Stimulated activated CD8-positive, alpha-beta memory T cell treated with anti-CD3 and anti-CD28 coated beads, Interleukin-15, amount 100 ng/mL, for 1 hour (primary cell): ENCODE results near the gene NPBWR2.

Experiments
- DNase-seq: peaks from one replicate; pipeline ENCODE4 v3.0.0-alpha.2; 2020; ENCODE audit warnings: low read depth

The NPBWR2 gene

DNA sequence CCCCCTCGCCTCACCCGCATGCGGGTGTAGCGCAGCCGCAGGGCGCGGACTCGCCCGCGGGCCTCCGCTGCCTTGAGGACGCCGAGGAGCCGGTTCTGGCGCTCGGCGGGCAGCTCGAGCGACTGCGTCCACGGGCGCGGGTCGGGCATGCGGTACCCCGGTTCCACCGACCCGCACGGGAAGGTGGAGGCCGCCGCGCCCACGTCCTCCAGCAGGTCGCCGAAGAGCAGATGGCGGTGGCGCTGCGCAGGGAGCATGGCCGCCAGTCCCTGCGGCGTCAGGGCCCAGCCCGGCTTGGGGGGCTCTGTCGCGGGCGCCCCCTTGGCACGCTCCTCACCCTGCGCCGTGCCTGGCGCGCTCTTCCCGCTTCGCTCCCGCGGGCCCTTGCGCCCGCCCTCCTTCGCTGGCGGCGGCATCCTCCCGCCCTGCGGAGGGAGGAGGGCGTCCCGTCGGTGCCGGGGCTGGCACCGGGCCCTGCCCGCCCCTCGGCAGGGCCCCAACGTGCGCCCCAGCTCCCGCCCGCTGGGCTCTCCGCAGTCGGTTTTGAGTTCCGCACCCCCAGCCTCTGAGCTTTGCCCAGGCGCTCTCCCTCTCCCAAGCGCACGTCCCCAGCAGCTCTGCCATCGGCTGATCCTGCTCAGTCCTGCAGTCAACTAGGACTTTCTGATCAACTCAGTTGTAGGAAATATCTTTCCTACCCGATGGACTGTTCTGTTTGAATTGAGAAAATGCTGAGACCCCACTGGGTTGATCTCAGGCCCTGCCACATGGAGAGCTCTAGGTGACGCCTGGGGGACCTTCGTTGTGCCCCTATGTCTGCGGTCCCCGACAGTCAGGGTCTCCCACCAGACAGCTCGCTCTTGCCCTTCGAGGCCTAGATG, 23.3 kb downstream of the NPBWR2 start, which contains the start of gene LKAAEAR1:
Gene LKAAEAR1 (minus strand): TSS at position 595 of the 881 bp plus-strand sequence. CDS start 179 bp downstream, at position 416.
- no peak for DNase-seq

DNA sequence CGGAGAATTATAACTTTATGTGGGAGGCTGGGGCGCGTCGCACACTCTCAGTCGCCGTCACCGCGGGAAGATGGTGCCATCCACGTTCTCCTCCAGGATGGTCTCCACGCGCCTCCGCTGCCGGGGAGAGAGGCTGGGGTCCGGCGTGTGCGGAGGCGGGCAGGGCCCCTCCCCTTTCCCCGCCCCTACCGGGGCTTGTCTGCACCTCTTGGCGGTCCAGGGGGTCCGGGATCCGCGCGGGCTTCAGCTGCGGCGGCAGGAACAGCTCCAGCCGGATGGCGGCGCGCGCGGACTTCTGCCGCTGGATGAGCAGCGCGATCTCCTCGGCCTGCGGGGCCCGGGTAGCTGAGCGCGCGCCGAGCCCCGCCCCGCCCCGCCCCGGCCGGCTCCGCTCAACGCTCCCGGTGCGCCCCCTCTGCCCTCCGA, 24.0 kb downstream of the NPBWR2 start:
- DNase-seq, result no peak

DNA sequence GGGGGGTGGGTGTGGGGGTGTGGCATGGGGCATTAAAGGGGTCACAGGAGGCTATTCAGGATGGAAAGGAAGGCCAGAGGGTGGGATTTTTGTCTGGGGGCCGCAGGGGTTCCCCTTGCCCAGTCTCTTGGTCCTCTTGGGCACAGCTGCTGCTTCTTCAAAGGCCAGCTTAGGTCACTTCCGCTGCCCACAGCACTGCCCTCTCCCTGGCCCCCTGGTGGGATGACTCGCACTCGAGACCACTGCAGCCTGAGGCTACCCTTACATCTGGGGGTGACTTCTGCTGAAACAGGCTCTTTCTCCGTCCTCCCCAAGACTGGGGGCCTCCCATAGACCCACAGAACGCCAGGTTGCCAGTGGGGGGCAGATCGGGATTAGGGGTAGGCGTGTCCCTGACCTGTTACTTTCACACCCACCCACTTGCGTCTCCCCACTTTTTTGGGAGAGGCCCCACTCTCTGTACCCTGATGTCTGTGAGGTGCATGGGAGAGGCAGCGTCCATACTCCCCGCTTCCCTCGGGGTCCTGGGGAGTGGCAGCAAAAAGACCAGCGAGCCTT, 24.5 kb downstream of the NPBWR2 start:
- DNase-seq, result no peak

DNA sequence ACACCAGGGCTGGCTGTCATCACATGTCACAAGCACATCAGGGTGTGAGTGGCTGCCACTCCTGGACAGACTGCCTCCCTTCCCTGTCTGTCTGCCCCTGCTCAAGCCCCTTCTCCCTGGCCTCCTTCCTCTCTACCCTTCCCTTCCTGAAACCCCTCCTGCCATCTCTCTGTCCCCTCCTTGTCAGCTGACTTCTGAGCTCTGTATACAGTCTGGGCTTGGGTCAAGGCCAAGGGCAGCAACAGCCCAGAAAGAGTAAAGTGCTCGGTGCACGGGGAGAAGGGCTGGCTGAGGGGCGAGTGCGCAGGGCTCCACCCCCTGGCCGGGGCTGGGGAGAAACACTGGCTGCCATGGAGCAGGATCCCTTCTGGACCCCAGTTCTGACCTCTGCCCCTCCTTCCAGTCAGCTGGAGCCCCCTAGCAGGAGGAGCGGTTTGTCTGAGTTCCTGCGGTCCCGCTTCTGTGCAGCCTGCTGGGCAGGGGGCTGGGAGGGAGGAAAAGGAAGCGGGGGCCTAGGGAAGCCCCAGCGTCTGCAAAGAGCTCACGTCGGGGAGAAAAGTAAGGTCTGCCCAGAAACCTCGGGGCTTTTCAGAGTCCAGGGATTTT, 25.1 kb downstream of the NPBWR2 start:
- no peak for DNase-seq

DNA sequence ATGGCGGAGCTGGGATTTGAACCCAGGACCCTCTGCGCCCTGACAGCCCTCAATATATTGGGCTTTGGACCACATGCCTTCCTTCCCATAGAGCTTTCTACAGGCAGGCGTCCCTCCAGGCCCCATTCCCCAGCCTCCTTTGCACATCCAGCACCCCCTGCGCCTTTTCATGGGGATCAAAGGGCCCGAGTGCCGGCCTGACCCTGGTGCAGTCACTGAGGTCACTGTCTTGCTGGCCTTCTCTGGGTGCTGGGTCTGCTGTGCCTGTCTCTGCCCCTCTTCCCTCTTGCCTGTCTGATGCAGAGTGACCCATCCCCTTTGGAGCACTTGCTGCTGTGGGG, 25.8 kb downstream of the NPBWR2 start:
- no peak for DNase-seq

DNA sequence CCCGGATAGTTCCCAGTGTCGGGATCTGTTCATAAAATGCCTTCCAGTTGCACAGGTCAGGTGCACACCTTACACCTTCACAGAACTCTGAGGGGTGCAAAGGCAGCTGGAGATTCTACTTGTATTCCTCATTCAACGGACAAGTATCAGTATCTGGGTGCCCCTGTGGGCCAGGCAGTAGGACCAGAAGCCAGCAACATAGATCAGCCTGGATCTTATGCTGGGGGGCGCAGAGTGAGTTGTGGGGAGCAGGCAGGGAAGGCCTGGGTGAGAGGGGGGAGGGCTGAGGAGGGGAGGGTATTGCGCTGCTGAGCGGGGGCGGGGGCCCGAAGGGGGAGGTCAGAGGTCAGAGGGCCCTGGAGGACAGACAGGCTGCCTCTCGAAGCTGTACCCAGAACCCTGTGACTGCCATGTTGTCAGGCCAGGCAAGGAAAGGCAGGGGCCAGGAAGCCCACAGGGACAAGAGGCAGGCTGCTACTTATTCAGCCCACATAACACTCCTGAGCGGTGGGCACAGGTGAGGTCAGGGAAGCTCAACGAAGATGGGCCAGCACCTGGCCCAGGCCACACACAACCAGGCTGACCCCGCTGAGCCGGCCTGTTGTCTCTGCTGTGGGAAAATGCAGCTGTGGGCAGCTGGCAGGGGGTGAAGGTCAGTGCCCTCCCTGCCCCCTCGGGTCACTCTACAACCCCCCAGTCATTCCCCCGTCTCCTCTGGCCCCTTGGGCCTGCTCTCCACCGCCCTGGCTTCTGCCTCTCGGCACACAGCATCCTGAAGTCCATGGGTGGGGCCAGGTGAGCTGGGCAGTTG, 26.3 kb downstream of the NPBWR2 start:
- DNase-seq, result no peak

DNA sequence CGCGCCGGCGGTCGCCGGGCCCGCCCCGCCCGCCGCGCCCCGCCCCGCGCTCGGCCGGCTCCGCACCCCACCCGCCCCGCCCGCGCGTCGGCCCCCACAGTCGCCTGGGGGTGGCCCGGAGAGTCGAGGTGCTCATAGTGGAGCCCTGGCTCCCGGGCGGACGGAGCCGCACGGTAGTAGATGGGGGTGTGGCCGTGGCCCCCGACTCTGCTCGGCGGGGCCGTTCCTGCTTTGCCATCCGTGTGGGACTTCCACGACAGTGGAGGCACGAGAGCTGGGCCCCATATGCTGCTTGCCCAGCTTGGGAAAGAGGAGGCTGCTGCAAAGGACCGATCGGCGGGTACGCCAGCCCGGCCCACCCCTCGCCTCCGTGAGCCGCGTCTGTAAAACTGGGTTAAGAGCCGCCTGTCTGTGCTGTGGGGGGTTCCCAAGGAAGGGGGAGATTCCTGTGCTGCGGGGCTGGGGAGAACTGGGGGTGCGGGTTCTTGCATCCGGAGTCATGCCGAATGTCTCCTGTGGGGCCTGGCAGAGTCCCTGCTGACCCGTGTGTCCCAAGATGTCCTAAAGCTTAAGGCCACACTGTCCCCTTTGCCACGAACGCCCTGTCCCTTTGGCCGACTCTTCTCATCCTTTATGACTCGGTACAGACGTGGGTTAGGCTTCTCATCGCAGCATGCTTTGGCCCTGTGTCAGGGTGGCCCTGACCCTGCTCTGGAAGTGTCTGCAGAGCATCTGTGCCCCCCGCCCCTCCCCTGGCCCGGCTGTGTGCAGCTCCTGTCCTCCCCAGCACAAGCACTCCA, 27.2 kb downstream of the NPBWR2 start, which contains the start of gene OPRL1:
Gene OPRL1 (plus strand): TSS at position 70 of the 800 bp plus-strand sequence. CDS start 12,639 bp downstream, outside the sequence.
- DNase-seq, result no peak

DNA sequence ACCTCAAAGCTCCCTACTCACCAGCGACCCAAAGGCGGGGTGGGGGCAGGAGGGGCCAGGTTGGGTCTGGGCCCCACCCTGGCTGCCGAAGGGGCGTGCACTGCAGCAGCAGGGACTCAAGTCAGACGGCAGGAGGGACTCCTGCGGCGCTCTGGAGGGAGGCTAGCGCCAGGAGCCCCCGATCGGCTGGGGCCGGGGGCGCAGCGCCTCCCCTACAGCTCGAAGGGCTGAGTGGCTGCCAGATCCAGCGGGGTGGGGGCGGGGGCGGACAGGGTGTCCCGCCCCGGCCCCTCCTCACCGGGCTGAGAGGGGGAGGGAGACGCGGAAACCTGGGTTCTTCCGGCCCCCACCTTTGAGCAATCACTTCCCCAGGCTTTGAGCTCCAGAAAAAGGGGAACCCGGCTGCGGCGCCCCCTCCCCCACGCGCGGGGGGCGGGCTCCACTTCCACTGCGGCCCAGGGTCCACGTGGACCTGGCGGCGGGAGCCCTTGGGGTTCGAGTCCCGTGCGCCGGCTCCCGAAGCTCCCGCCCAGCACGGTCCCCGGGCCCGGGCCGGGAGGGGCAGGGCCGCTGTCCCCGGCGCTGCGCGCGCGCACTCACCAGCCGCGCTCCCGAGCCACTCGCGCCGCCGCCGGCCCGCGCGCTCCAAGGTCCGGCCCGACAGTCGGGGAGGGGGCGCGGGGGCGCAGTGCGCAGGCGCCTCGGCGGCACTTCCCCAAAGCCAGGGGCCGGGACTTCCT, 27.9 kb downstream of the NPBWR2 start, which contains the start of gene RGS19:
Gene RGS19 (minus strand): TSS at position 246 of the 740 bp plus-strand sequence. CDS start 2,632 bp downstream, outside the sequence.
- DNase-seq, result no peak

DNA sequence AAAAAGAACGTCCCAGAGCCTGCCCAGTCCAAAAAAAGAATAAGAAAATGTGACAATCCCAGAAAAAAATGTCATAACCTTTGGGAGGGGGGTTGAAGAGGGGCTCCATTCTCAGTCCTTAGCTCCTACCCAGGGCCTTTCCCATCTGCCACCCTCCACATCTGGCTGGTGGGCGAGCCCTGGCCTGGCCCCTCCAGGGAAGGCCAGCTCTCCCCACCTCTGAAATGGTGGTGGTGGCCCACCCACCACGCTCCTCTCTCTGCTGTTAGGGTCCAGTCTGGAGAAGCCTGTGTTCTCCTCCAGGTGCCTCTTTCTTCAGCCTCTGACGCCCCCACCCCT, 28.5 kb downstream of the NPBWR2 start:
- no peak for DNase-seq

DNA sequence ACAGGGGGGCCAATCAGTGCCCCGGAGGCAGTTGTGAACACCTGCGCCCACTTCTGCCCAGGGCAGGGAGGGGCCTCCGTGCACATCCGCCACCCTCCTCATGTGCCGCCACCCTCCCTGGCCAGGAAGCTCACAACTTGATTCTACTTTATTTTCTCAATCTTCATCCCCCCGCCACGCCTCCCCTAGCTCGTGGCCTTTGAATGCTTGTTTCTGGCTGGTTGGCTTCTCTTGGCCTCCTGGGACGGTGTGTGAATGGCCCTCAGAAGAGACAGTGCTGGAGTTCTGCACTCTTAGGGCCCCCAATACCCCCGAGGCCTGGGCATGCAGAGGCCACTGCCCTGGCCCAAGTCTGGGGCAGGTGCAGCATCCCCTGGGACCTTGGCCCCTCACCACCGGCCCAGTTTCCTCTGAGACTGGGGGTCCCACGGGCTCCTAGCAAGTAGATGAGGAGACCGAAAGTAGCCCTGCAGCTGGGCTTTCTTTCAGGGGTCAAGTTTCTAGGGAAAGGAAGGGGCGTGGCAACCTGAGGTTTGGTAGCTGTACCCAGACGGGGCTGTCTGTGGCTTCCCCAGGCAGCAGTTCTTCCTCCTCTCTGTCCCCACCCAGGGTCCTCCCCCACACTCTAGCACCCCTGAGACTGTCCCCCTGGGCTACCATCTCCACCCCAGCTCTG, 29.4 kb downstream of the NPBWR2 start:
- no peak for DNase-seq

DNA sequence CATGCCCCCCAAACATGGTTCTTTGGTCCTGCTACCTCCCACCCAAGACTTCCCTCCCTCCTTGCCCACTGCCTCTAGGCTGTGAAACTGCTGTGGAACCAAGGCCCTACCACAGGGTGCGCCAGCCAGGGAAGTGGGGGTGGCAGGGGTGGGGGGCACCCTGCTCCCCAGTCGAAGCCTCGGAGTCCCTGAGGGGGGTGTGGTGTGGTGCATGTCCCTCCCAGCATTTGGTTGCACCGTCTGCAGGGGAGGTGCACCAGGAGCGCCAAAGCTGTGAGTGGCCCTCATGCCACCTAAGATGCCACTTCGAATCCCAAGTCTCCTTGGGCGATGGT, 29.9 kb downstream of the NPBWR2 start:
- no peak for DNase-seq

DNA sequence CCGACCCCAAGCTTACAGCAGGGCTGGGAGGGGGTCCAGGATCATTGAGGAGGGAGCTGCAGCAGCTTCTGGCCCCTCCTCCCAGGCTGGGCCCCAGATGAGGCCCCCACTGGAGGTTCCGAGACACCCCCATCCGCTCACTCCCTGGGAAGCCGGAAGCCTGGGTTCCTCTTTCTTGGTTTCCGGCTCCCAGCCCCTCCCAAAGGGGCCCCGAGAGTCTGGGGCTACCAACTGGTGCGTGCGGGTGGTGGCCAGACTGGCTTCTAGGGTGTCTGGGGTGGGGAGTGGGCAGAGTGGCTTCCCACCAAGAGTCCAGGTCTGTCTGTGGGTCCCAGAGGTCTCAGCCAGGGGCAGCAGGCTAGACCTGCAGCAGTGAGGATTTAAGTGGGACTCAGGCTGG, 30.3 kb downstream of the NPBWR2 start:
- no peak for DNase-seq

DNA sequence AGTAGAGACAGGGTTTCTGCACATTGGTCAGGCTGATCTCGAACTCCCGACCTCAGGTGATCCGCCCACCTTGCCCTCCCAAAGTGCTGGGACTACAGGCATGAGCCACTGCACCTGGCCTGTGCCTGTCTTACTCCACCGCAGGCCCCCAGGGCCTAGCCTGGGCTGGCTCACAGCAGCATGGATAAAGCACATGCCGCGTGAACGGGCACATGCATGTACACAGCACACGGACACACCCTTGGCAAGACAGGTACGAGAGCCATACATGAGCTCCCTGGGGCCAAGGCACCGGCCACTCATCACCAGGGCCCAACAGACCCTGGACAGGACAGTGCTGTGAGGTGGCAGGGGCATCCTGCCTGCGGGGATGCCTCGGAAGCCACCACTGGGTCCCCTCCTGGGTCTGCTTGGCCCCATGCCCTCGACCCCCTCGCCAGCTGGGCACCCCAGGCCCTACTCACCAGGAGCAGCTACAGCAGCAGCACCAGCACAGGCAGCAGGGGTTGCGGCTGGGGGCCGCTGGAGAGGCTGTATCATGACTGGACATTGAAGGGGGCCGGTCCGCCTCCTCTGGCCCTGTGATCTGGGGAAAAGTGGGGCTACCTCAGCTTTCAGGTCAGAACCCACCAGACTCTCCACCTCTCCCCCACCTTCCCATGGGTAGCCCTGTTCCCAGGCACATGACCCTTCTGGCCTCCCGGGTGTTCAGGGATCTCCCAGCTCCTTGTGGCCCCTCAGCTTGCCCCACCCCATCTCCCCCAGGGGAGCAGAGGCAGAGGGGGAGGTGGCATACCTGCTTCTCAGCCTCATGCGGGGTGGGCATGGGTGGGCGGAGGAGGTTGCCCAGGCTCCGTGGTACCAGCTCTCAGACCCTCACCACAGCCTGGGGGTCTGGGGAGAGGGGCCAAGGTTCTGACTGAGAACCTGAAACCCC, 31.0 kb downstream of the NPBWR2 start:
- DNase-seq, result no peak

DNA sequence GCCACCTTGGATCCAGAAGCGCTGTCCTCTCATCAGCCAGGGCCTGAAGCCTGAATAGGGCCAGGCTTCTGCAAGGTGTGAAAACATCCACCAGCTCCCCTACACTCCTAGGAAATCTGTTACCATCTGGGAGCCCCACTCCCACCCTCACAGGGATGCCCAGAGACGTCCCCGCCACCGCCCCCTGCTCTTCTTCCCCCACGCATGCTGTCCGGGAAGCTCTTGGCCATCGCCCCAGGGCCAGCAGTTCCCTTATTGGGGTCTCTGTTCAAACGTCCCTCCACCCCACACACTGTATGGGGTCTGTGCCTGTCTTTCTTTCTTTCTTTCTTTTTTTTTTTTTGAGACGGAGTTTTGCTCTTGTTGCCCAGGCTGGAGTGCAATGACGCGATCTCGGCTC, 31.8 kb downstream of the NPBWR2 start:
- DNase-seq, result no peak

DNA sequence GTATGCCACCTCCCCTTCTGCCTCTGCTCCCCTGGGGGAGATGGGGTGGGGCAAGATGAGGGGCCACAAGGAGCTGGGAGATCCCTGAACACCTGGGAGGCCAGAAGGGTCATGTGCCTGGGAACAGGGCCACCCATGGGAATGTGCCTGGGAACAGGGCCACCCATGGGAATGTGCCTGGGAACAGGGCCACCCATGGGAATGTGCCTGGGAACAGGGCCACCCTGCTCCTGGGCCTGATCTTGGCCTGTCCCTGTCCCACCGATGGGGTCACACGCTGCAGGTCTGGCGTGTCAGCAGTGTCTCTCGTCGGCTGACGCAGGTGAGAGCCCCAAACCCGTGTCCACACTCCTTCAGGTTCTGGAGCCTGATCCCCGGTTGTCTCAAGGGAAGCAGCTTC, 32.4 kb downstream of the NPBWR2 start:
- no peak for DNase-seq

DNA sequence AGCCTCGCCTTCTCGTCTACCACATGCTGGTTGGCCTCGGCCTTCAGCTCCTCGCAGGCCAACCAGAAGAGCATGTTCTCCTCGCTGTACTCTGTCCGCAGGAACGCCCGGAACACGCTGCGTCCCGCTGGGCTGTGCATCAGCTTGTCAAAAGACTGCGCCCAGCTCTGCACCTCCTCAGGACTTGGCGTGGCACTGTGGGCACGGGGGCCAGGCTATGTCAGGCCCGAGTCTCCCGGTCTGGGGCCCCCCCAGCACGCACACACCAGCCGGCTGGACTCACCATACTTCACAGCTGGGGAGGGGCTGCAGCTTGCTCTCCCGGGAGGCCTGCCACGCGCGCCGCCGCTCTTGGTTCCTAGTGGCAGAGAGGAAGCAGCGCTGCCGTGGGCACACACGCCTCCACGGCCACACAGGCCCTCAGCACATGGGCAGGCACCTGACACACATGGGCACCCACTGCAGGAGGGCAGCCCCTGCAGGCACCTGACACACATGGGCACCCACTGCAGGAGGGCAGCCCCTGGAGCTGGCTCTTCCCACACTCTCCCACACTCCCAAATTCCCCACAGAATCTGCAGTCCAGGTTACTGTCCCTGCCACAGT, 33.1 kb downstream of the NPBWR2 start:
- DNase-seq, result no peak

DNA sequence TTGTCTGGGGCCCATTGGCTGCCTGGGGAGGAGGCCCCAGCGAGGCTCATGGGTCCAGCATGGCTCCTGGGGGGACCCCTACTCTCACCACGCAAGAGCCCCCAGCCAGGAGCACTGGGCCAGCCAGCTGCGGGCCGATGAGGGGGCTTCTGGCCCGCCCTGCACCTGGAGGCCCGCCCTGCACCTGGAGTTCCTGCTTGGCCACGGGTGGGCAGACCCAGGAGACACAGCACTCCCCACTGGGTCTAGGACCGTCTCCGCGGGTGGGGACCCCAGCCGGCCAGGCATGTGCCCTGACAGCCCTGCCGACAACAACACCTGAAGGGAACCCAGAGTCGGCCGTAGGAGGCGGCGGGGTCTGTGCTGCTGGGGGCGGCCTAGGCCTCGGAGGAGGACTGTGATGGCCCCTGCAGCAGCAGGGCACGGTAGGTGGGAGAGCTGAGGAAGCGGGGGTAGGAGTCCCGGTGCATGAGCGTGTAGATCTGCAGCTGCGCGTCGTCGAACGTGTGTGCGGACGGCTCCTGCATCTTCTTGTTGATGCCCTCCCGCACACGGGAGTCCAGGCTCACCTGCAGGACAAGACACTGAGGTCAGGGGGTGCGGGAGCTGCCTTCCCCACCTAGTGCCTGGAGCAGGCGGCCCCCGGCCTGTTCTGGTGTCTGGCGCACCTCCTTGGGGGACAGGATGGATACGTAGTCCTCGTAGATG, 33.7 kb downstream of the NPBWR2 start:
- DNase-seq, result no peak

DNA sequence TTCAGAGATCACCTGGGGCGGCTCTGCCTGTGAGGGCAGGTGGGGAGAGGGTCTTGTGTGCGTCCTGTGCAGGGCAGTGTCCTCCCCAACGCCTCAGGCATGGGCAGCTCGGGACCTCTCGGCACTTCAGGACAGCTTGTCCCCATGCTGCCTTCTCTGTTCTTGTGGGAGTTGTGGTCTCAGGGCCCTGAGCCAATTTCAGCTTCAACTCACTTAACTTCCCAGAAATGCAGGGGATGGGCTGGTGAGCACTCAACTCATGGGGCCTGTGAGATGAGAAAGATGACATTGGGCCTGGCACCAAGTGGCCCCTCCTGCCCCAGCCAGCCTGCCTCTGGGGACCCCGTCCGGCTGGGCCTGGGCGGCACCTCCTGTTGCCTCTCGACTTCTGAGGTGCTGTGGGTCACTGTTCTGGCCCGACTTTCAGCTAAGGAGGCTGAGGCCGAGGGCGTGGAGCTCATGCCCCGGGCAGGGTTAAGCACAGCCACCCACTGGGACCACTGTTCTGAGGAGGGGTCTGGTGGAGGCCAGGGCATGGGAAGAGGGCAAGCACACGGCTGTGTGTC, 34.8 kb downstream of the NPBWR2 start:
- DNase-seq, result no peak
